K562 (cell line): Measurements from ENCODE around the gene NT5C2. TPM values are rescaled to one million over a fixed set of nuclear protein-coding genes. Genes with fewer than 3 reads are reported as not detected.

Experiments used
- ATAC-seq: fragments of 200-7000 bp; cut with Tn5 transposase; 3 replicates; pipeline ENCODE4 v1.9.1; 2020; ENCODE audit warnings: moderate library complexity
- BruUV-seq: library from RNA; stranded (reverse); fragments of 400-500 nt; replicated peaks from 2 replicates; lab custom pipeline; 2021; lab: Mats Ljungman, UMichigan
- CTCF ChIA-PET: fragments of 300-600 bp; formaldehyde crosslinking; extraction: SDS; loops from one replicate; lab custom pipeline; 2021; ENCODE audit warnings: low intra/inter-chr PET ratio; lab: Yijun Ruan, JAX
- POLR2A ChIA-PET: fragments of 300-600, 350-650 bp; sonication (Branson Sonifier 250); formaldehyde crosslinking; extraction: SDS; loops from one replicate; lab custom pipeline; 2021; ENCODE audit warnings: antibody characterized with exemption, inconsistent platforms; lab: Yijun Ruan, JAX
- DNase-seq, 4 experiments: peaks; one replicate each; pipeline versions ENCODE4 v3.0.0 to v3.0.0-alpha.2; 2011 to 2018; ENCODE audit warnings: low spot score in 3 of 4, mixed read lengths in 3 of 4; ENCODE audit errors: extremely low read depth in 1 of 4
- FAIRE-seq: peaks from 2 replicates; lab custom pipeline; 2011; peaks lifted over from hg19 to GRCh38; lab: Jason Lieb, UNC
- H2AFZ ChIP-seq: 2 replicates; pipeline ENCODE4 v1.6.0; 2011; ENCODE audit warnings: low read depth, low read length, control low read depth, inconsistent platforms
- H3K27ac ChIP-seq: fragments of 200-600 bp; 3 replicates; pipeline ENCODE4 v1.8.0; 2011; ENCODE audit warnings: low read depth, mild to moderate bottlenecking, control low read depth, inconsistent platforms, low read length, moderate library complexity, mixed read lengths; ENCODE audit errors: extremely low read depth
- H3K27me3 ChIP-seq, 2 experiments: fragments of 300-600 bp in 1 of 2; 2 replicates in 1 of 2; 3 replicates in 1 of 2; pipeline versions ENCODE4 v1.6.0 to v1.8.0; 2011; ENCODE audit warnings: inconsistent platforms in 2 of 2, low read length in 2 of 2, mild to moderate bottlenecking in 1 of 2, mixed read lengths in 1 of 2, moderate library complexity in 1 of 2; ENCODE audit not compliant: control insufficient read depth in 2 of 2, insufficient read depth in 2 of 2
- H3K36me3 ChIP-seq: fragments of 300-600 bp; 3 replicates; pipeline ENCODE4 v1.8.0; 2011; ENCODE audit warnings: mild to moderate bottlenecking, low read length, inconsistent platforms; ENCODE audit not compliant: control insufficient read depth, insufficient read depth
- H3K4me1 ChIP-seq, 2 experiments: fragments of 200-600 bp in 1 of 2; replicated peaks in 1 of 2; 2 replicates in 1 of 2; 3 replicates in 1 of 2; pipeline versions ENCODE4 v1.5.1 to v1.8.0; 2011; ENCODE audit warnings: inconsistent platforms in 2 of 2, low read length in 2 of 2, mild to moderate bottlenecking in 1 of 2, mixed read lengths in 1 of 2, moderate library complexity in 1 of 2; ENCODE audit not compliant: control insufficient read depth in 2 of 2, insufficient read depth in 2 of 2
- H3K4me2 ChIP-seq: 2 replicates; pipeline ENCODE4 v1.6.1; 2011; ENCODE audit warnings: low read length, control low read depth, inconsistent platforms, mixed read lengths; ENCODE audit not compliant: insufficient read depth
- H3K4me3 ChIP-seq: fragments of 200-600 bp; sonication (generic), shearing (Covaris generic); 2 replicates; pipeline ENCODE4 v1.5.1; 2016; ENCODE audit warnings: control low read depth, inconsistent platforms
- H3K79me2 ChIP-seq: fragments of 200-600 bp; 3 replicates; pipeline ENCODE4 v1.8.0; 2011; ENCODE audit warnings: low read length, inconsistent platforms; ENCODE audit not compliant: control insufficient read depth, insufficient read depth
- H3K9ac ChIP-seq, 2 experiments: 2 replicates each; pipeline versions ENCODE4 v1.6.0 to v1.6.1; 2011; ENCODE audit warnings: low read depth in 2 of 2, low read length in 2 of 2, control low read depth in 1 of 2, inconsistent platforms in 1 of 2, mild to moderate bottlenecking in 1 of 2, mixed read lengths in 1 of 2; ENCODE audit not compliant: insufficient read depth in 1 of 2
- H3K9me1 ChIP-seq: one replicate; pipeline ENCODE4 v1.6.0; 2011; ENCODE audit warnings: inconsistent platforms, mild to moderate bottlenecking, low read length, moderate library complexity; ENCODE audit not compliant: control insufficient read depth, insufficient read depth
- H3K9me3 ChIP-seq: replicated peaks from 2 replicates; pipeline ENCODE4 v1.5.1; 2011; ENCODE audit warnings: low read depth, low read length, inconsistent platforms; ENCODE audit not compliant: control insufficient read depth, insufficient read depth
- H4K20me1 ChIP-seq: replicated peaks from 2 replicates; pipeline ENCODE4 v1.6.1; 2011; ENCODE audit warnings: low read length, inconsistent platforms, mixed read lengths; ENCODE audit not compliant: control insufficient read depth, insufficient read depth
- CBFB ChIP-seq: sonication (generic); formaldehyde crosslinking; IDR thresholded peaks from 2 replicates; pipeline ENCODE4 v1.4.0; 2020; ENCODE audit warnings: mild to moderate bottlenecking, missing genetic modification reagents
- FIP1L1 ChIP-seq: fragments of 200-400 bp; formaldehyde crosslinking; IDR thresholded peaks from 2 replicates; pipeline ENCODE4 v1.6.1; 2018; ENCODE audit warnings: mild to moderate bottlenecking, low read depth, low read length; ENCODE audit not compliant: poor library complexity, severe bottlenecking
- HIVEP1 ChIP-seq: fragments of 250-450 bp; sonication (Bioruptor Pico); IDR thresholded peaks from 2 replicates; pipeline ENCODE4 v1.4.0; 2020; ENCODE audit warnings: mild to moderate bottlenecking
- KDM2B ChIP-seq: fragments of 250-450 bp; sonication (Bioruptor Pico); IDR thresholded peaks from 2 replicates; pipeline ENCODE4 v1.8.0; 2021; ENCODE audit warnings: mild to moderate bottlenecking, moderate library complexity
- NR4A1 ChIP-seq, 2 experiments: fragments of 250-450 bp in 1 of 2; fragments of 450-650 bp in 1 of 2; sonication (Bioruptor Pico) in 1 of 2; IDR thresholded peaks; 2 replicates each; pipeline versions ENCODE4 v1.4.0 to v1.6.1; 2016 to 2020; ENCODE audit warnings: mild to moderate bottlenecking in 2 of 2, missing compliant biosample characterization in 1 of 2, missing genetic modification characterization in 1 of 2, moderate library complexity in 1 of 2
- POLR2H ChIP-seq: IDR thresholded peaks from 2 replicates; pipeline ENCODE4 v1.6.1; 2016; ENCODE audit warnings: missing genetic modification characterization, low read depth, mild to moderate bottlenecking, control low read depth, missing compliant biosample characterization, moderate library complexity
- POLR3A ChIP-seq: IDR thresholded peaks from 2 replicates; pipeline ENCODE4 v1.6.1; 2011; ENCODE audit warnings: borderline replicate concordance, mild to moderate bottlenecking, moderate library complexity; ENCODE audit not compliant: insufficient read length, insufficient read depth; ENCODE audit errors: extremely low read depth
- SMC3 ChIP-seq: conservative IDR thresholded peaks from 2 replicates; pipeline ENCODE4 v1.6.1; 2011; ENCODE audit warnings: low read depth, low read length, improper control_type of control experiment; ENCODE audit not compliant: insufficient read depth
- TAF1 ChIP-seq: IDR thresholded peaks from 2 replicates; pipeline ENCODE4 v1.6.1; 2011; ENCODE audit warnings: mild to moderate bottlenecking, low read length, moderate library complexity; ENCODE audit not compliant: insufficient read depth, control insufficient read depth, severe bottlenecking; ENCODE audit errors: extremely low read depth
- ZC3H8 ChIP-seq: fragments of 450-650 bp; IDR thresholded peaks from 2 replicates; pipeline ENCODE4 v1.6.1; 2017
- ZNF224 ChIP-seq: sonication (generic); formaldehyde crosslinking; IDR thresholded peaks from 2 replicates; pipeline ENCODE4 v1.8.0; 2022; ENCODE audit warnings: mild to moderate bottlenecking, missing genetic modification reagents
- ZNF274 ChIP-seq: IDR thresholded peaks from 2 replicates; pipeline ENCODE4 v1.6.1; 2011; ENCODE audit warnings: low read depth, mild to moderate bottlenecking, low read length, moderate library complexity, borderline replicate concordance
- ZNF644 ChIP-seq: fragments of 200-800 bp; sonication (Bioruptor generic); IDR thresholded peaks from 2 replicates; pipeline ENCODE4 v1.6.1; 2016; ENCODE audit warnings: low read depth, missing genetic modification characterization, missing compliant biosample characterization
- WGBS: fragments of 100-300 bp; shearing (Covaris generic); methylation state at CpG from one replicate; pipeline ENCODE4 v1.1.6; 2016; ENCODE audit warnings: low coverage, mixed read lengths; ENCODE audit not compliant: insufficient coverage; ENCODE audit errors: missing lambda C conversion rate; 5-methylcytosine and 5-hydroxymethylcytosine counted together
- in situ Hi-C: fragments of 300-500 bp; cut with MboI; formaldehyde crosslinking; loops from 4 replicates; pipeline ENCODE4 v1.15.0; 2018; ENCODE audit warnings: inconsistent platforms, mixed read lengths
- intact Hi-C: fragments of 100-400 bp; cut with micrococcal nuclease; formaldehyde crosslinking; loops from 2 replicates; pipeline ENCODE4 v1.14.2; 2022
- polyA plus RNA-seq, 8 experiments: library from polyadenylated mRNA; depleted of rRNA in 4 of 8; stranded (reverse) in 5 of 8; unstranded in 3 of 8; fragments of >200 nt; fragmentation: Nextera tagmentation in 2 of 8; fragmentation: Illumina TruSeq in 1 of 8; extraction: Ambion mirVana in 2 of 8; extraction: Trizol in 1 of 8; gene quantifications; 2 replicates each; pipeline versions ENCODE4 v1.2.1 to v1.2.3, GENCODE V29; 2011 to 2014; ENCODE audit warnings: inconsistent platforms in 1 of 8, missing spikeins in 1 of 8
- total RNA-seq, 7 experiments: library from RNA; depleted of rRNA in 6 of 7; stranded (reverse); fragments of >200 nt in 6 of 7; fragmentation: Illumina TruSeq in 2 of 7; extraction: Trizol in 2 of 7; gene quantifications; 2 replicates each; pipeline versions ENCODE4 v1.2.1 to v1.2.3, GENCODE V29; 2011 to 2021; ENCODE audit warnings: low replicate concordance in 1 of 7
- TF ChIP-seq, protein P1 (sequence below): IDR thresholded peaks from 2 replicates; pipeline ENCODE4 v1.6.1; 2011; ENCODE audit warnings: borderline replicate concordance, low read depth, mild to moderate bottlenecking, moderate library complexity, low read length; ENCODE audit not compliant: insufficient read depth, poor library complexity, severe bottlenecking

NT5C2 gene
- total and polyA plus RNA-seq, 9 of the 15 experiments (the other 6 are each of a cell fraction or from before 2014, with no cell fraction given) = 11.3 to 45.2 (median 27.7) TPM

DNA sequence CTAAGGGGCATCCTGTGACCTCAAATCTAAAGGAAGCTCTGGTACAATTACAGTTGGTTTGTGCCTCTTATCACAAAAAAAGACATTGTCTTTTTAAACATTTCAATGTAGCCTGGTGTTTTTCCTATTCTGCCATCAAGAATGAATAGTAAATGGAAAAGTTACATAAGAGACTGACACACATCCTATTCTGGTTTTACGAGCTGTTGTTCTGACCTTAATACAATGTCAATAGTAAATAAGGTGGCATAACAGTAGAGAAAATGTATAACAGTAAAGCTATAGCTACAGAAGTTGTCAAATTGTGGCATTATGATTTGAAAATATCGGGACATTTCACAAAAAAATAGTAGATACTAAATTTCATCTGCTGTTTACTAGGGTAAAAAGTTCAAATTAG, 88.4 kb downstream of the NT5C2 start (continued):
- no peak for TF ChIP-seq ZNF644 (tag)
- TF ChIP-seq KDM2B (CRISPR knock-in tag) = no peak
- TF ChIP-seq SMC3 = no peak
- no peak for TF ChIP-seq POLR3A
- TF ChIP-seq TAF1 = no peak

DNA sequence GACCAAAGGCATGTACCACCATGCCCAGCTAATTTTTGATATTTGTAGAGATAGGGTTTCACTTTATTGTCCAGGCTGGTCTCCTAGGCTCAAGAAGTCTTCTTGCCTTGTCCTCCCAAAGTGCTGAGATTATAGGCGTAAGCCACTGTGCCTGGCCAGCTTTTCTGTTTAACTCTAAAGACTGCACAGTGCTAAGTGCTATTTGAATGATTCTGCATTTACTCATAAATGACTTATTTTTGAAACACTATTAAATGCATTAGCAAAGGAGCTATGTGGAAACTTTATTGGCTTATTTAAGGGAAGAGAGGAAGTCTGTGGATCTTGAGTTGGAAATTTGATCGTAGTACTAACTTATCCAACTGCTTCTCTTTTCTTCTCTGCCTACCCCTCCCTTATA, 89.1 kb downstream of the NT5C2 start:
- Histone ChIP-seq H3K79me2 (no peaks in the 10 kb centered on the region), H3K9me1 (no peaks in the 10 kb centered on the region), H3K4me2 (no peak overlapping the region), H3K9me3 (no peaks in the 10 kb centered on the region), H3K27ac (no peak overlapping the region)
- WGBS = 100% methylated on average over 2 of the region's 2 CpGs
- no TSS peak for BruUV-seq
- no peak for TF ChIP-seq FIP1L1
- no peak for TF ChIP-seq POLR2H (tag)
- TF ChIP-seq, protein P1, sequence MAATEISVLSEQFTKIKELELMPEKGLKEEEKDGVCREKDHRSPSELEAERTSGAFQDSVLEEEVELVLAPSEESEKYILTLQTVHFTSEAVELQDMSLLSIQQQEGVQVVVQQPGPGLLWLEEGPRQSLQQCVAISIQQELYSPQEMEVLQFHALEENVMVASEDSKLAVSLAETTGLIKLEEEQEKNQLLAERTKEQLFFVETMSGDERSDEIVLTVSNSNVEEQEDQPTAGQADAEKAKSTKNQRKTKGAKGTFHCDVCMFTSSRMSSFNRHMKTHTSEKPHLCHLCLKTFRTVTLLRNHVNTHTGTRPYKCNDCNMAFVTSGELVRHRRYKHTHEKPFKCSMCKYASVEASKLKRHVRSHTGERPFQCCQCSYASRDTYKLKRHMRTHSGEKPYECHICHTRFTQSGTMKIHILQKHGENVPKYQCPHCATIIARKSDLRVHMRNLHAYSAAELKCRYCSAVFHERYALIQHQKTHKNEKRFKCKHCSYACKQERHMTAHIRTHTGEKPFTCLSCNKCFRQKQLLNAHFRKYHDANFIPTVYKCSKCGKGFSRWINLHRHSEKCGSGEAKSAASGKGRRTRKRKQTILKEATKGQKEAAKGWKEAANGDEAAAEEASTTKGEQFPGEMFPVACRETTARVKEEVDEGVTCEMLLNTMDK = no peak
- TF ChIP-seq HIVEP1 = no peak
- TF ChIP-seq ZNF224 = no peak
- no peak for TF ChIP-seq ZNF274
- no peak for TF ChIP-seq NR4A1 (CRISPR knock-in tag; IDR thresholded peaks at IDR 0.05)
- no peak for TF ChIP-seq NR4A1 (tag; IDR thresholded peaks at IDR 0.05)
- TF ChIP-seq CBFB = no peak
- no peak for TF ChIP-seq ZC3H8
- TF ChIP-seq, all 486 proteins: peak for 0
- CTCF ChIA-PET = no interaction called here
- FAIRE-seq (no peak), DNase-seq (no peak), ATAC-seq (no peak)
- H3K4me1 ChIP-seq = no peaks in the 10 kb centered on the region
- intact Hi-C loops (no loop called here), in situ Hi-C loops (no loop called here)
- H3K4me3 ChIP-seq = no peak overlapping the region
- H2AFZ ChIP-seq = no peak overlapping the region
- no peaks in the 10 kb centered on the region for H4K20me1 ChIP-seq
- H3K27me3 ChIP-seq = no peaks in the 10 kb centered on the region
- POLR2A ChIA-PET = interaction anchor here (0.5 kb wide), 1 partner anchor 341 kb away, joined by 3 read pairs; no protein-coding TSS in a partner anchor
- H3K9ac ChIP-seq = no peak overlapping the region
- H3K36me3 ChIP-seq = peaks cover 34% of the 10 kb centered on the region; the same call in 1 of the 3 replicates
